Central memory CD8-positive, alpha-beta T cell (primary cell): ENCODE data around the gene RNF5.

Source experiments
- ATAC-seq: fragments of 150-1000 bp; cut with Tn5 transposase; replicated peaks from 2 replicates; pipeline ENCODE4 v1.10.0; 2022; ENCODE audit warnings: mild to moderate bottlenecking, moderate FRiP score, moderate number of reproducible peaks; ENCODE audit not compliant: poor library complexity, severe bottlenecking; ENCODE audit errors: extremely low read depth
- DNase-seq, 2 donors: peaks; one replicate each; pipeline ENCODE4 v3.0.0; 2021; ENCODE audit warnings: low spot score in 2 of 2
- H3K27ac Mint-ChIP-seq: one replicate; pipeline ENCODE4 v1.8.0; 2022; ENCODE audit warnings: low read depth, mild to moderate bottlenecking, moderate library complexity, mixed read lengths
- H3K27me3 Mint-ChIP-seq: one replicate; pipeline ENCODE4 v1.8.0; 2022; ENCODE audit warnings: mixed read lengths
- H3K36me3 Mint-ChIP-seq: one replicate; pipeline ENCODE4 v1.8.0; 2022; ENCODE audit warnings: mild to moderate bottlenecking, moderate library complexity, mixed read lengths; ENCODE audit not compliant: insufficient read depth
- H3K4me1 Mint-ChIP-seq: one replicate; pipeline ENCODE4 v1.8.0; 2022; ENCODE audit warnings: mixed read lengths
- H3K4me3 Mint-ChIP-seq: one replicate; pipeline ENCODE4 v1.8.0; 2022; ENCODE audit warnings: mild to moderate bottlenecking, moderate library complexity, mixed read lengths
- H3K9me3 Mint-ChIP-seq: one replicate; pipeline ENCODE4 v1.8.0; 2022; ENCODE audit warnings: mixed read lengths

Gene RNF5

GRCh38 chr6:32216998-32217397 is 38.8 kb downstream of the RNF5 start:
- peaks cover 2% of the 10 kb centered on the region for H3K36me3 Mint-ChIP-seq
- ATAC-seq (no peak), DNase-seq (no peak)
- peaks cover 10% of the 10 kb centered on the region for H3K27me3 Mint-ChIP-seq
- H3K4me1 Mint-ChIP-seq: no peaks in the 10 kb centered on the region
- H3K4me3 Mint-ChIP-seq: no peak overlapping the region
- peak overlapping the region; percentile 29 for H3K27ac Mint-ChIP-seq
- no peaks in the 10 kb centered on the region for H3K9me3 Mint-ChIP-seq

GRCh38 chr6:32218167-32218566 is 40.0 kb downstream of the RNF5 start:
- H3K36me3 Mint-ChIP-seq: peaks cover 2% of the 10 kb centered on the region
- H3K4me1 Mint-ChIP-seq: no peaks in the 10 kb centered on the region
- DNase-seq (no peak), ATAC-seq (no peak)
- H3K9me3 Mint-ChIP-seq: no peaks in the 10 kb centered on the region
- peaks cover 10% of the 10 kb centered on the region for H3K27me3 Mint-ChIP-seq
- H3K27ac Mint-ChIP-seq: no peak overlapping the region
- H3K4me3 Mint-ChIP-seq: no peak overlapping the region

- Mint-ChIP-seq H3K4me3 (no peak overlapping the region), H3K36me3 (peaks cover 2% of the 10 kb centered on the region), H3K9me3 (no peaks in the 10 kb centered on the region), H3K4me1 (no peaks in the 10 kb centered on the region), H3K27ac (peak overlapping the region; percentile 75), H3K27me3 (peaks cover 10% of the 10 kb centered on the region)
- ATAC-seq (no peak), DNase-seq (no peak)
Observed at GRCh38 chr6:32220021-32220420, 41.8 kb downstream of the RNF5 start.

GRCh38 chr6:32222333-32223230 is 44.4 kb downstream of the RNF5 start:
- Mint-ChIP-seq H3K36me3 (peaks cover 2% of the 10 kb centered on the region), H3K4me3 (no peak overlapping the region)
- no peak for ATAC-seq

GRCh38 chr6:32223258-32224235 is 45.3 kb downstream of the RNF5 start, which contains the start of gene NOTCH4:
Gene NOTCH4 (minus strand): TSS chr6:32224067. CDS start chr6:32223928, 139 bp downstream.
- DNase-seq: no peak
- Mint-ChIP-seq H3K27me3 (peaks cover 10% of the 10 kb centered on the region), H3K9me3 (no peaks in the 10 kb centered on the region), H3K36me3 (no peaks in the 10 kb centered on the region), H3K27ac (no peak within 1 kb of the TSS), H3K4me3 (no peak within 1 kb of the TSS), H3K4me1 (no peaks in the 10 kb centered on the region)
- no peak for ATAC-seq

More at GRCh38 chr6:32222333-32223230, 44.4 kb downstream of the RNF5 start:
- Mint-ChIP-seq H3K4me1 (no peaks in the 10 kb centered on the region), H3K27me3 (peaks cover 10% of the 10 kb centered on the region), H3K9me3 (no peaks in the 10 kb centered on the region), H3K27ac (no peak overlapping the region)
- DNase-seq: no peak

- peaks cover 2% of the 10 kb centered on the region for H3K27me3 Mint-ChIP-seq
- no peaks in the 10 kb centered on the region for H3K36me3 Mint-ChIP-seq
- no peak for DNase-seq
- H3K4me3 Mint-ChIP-seq: no peak overlapping the region
- no peaks in the 10 kb centered on the region for H3K9me3 Mint-ChIP-seq
- ATAC-seq: no peak
- no peaks in the 10 kb centered on the region for H3K4me1 Mint-ChIP-seq
- H3K27ac Mint-ChIP-seq: no peak overlapping the region
Observed at GRCh38 chr6:32224696-32225095, 46.5 kb downstream of the RNF5 start.

GRCh38 chr6:32226434-32226833 is 48.2 kb downstream of the RNF5 start:
- DNase-seq (no peak), ATAC-seq (no peak)
- no peak overlapping the region for H3K4me3 Mint-ChIP-seq
- H3K27ac Mint-ChIP-seq: no peak overlapping the region
- no peaks in the 10 kb centered on the region for H3K9me3 Mint-ChIP-seq
- H3K36me3 Mint-ChIP-seq: no peaks in the 10 kb centered on the region
- H3K27me3 Mint-ChIP-seq: no peaks in the 10 kb centered on the region
- H3K4me1 Mint-ChIP-seq: no peaks in the 10 kb centered on the region
